Panc1 (cell line): Measurements from ENCODE around the gene IL22RA1.

Experiments
- CTCF ChIP-seq: fragments of 450-650 bp; IDR thresholded peaks from 2 replicates; pipeline ENCODE4 v1.5.1; 2017; ENCODE audit warnings: mild to moderate bottlenecking
- POLR2AphosphoS5 ChIP-seq: IDR thresholded peaks from 2 replicates; pipeline ENCODE4 v1.6.1; 2012; ENCODE audit warnings: mild to moderate bottlenecking, low read depth, low read length, moderate library complexity

- no peak for TF ChIP-seq CTCF
- no peak for TF ChIP-seq POLR2AphosphoS5
Measured at GRCh38 chr1:24186711-24186992, 43.7 kb upstream of the IL22RA1 start.
